Aorta (tissue), 5 donors: Measurements from ENCODE around the gene PEAK1. TPM values are rescaled to one million over a fixed set of nuclear protein-coding genes. Genes with fewer than 3 reads are reported as not detected.

Experiments used
- ATAC-seq: fragments of 200-7000 bp; cut with Tn5 transposase; one replicate; pipeline ENCODE4 v1.9.1; 2022; ENCODE audit warnings: moderate library complexity; ENCODE audit not compliant: low FRiP score
- DNase-seq, 2 donors: peaks; one replicate each; pipeline ENCODE4 v3.0.0-alpha.2; 2020
- H3K27ac ChIP-seq, 2 donors: one replicate each; pipeline ENCODE4 v1.5.1; 2013; ENCODE audit warnings: low read length in 2 of 2, mild to moderate bottlenecking in 2 of 2, moderate library complexity in 2 of 2, control low read depth in 1 of 2, inconsistent platforms in 1 of 2, low read depth in 1 of 2
- H3K27me3 ChIP-seq, 2 donors: one replicate each; pipeline ENCODE4 v1.6.1; 2013; ENCODE audit warnings: control low read depth in 1 of 2, low read length in 1 of 2, mild to moderate bottlenecking in 1 of 2, moderate library complexity in 1 of 2; ENCODE audit not compliant: insufficient read depth in 2 of 2, control insufficient read depth in 1 of 2
- H3K36me3 ChIP-seq, 2 donors: one replicate each; pipeline ENCODE4 v1.6.1; 2013; ENCODE audit warnings: control low read depth in 1 of 2, low read length in 1 of 2, mild to moderate bottlenecking in 1 of 2; ENCODE audit not compliant: insufficient read depth in 2 of 2, control insufficient read depth in 1 of 2
- H3K4me1 ChIP-seq, 2 donors: one replicate each; pipeline ENCODE4 v1.6.1; 2013; ENCODE audit warnings: low read length in 2 of 2, control low read depth in 1 of 2, mild to moderate bottlenecking in 1 of 2, moderate library complexity in 1 of 2; ENCODE audit not compliant: insufficient read depth in 2 of 2, control insufficient read depth in 1 of 2
- H3K4me3 ChIP-seq, 2 donors: one replicate each; pipeline ENCODE4 v1.5.1; 2013; ENCODE audit warnings: low read length in 2 of 2, control low read depth in 1 of 2, mild to moderate bottlenecking in 1 of 2
- H3K9me3 ChIP-seq: one replicate; pipeline ENCODE4 v1.6.1; 2013; ENCODE audit warnings: mild to moderate bottlenecking, low read length; ENCODE audit not compliant: control insufficient read depth
- WGBS, 2 donors: extraction: QIAGEN DNeasy Blood & Tissue Kit; methylation state at CpG; one replicate each; pipeline ENCODE4 v1.1.7; 2013; 5-methylcytosine and 5-hydroxymethylcytosine counted together
- intact Hi-C, 2 donors: fragments of 100-400 bp; cut with DNase I; formaldehyde crosslinking; loops; one replicate each; pipeline versions ENCODE4 v1.14.2 to v1.15.0; 2022
- polyA plus RNA-seq, 2 donors: library from polyadenylated mRNA; stranded (reverse); fragments of 200-250 nt; gene quantifications; one replicate each; pipeline ENCODE4 v1.2.3, GENCODE V29; 2013
- total RNA-seq, 2 donors: library from RNA; stranded (reverse); fragmentation: NEBNext Ultra II Directional; extraction: Animal tissue kit (Norgen Biotek cat#: 25700); gene quantifications; one replicate each; pipeline ENCODE4 v1.2.1, GENCODE V29; 2021
- donor health status: healthy with polysubstance abuse.
- donor health status: Bipolar disorder and iron deficiency.
- donor health status: DM: no; HTN: no; CAD: no.
- donor health status: DM: no; HTN: no; CAD: no.
- donor health status: DM: yes; HTN: yes; CAD: no.

The PEAK1 gene
- total and polyA plus RNA-seq, 4 donors: 8.0 to 105 (median 53.4) TPM

DNA sequence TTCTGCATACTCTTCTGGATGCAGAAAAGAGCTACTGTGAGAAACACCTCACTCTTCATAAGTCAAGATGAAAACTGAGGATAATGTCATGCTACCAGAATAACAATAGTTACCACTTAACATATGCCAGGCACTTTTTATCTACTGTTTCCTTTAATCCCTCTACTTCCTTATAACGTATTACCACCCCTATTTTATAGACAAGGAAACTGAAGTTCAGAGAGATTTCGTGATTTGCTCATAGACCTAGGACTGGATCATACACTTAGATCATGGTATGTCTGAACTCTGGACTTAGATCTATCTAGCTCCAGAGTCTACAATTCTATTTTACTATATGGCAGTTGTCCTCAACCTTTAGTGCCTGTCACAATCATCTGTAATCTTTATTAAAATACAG, 193.3 kb downstream of the PEAK1 start:
- Histone ChIP-seq H3K9me3 (no peaks in the 10 kb centered on the region), H3K4me3 (no peak overlapping the region), H3K27ac (no peak overlapping the region), H3K4me1 (peaks cover 0 to 1% of the 10 kb centered on the region in 2 donors), H3K27me3 (no peaks in the 10 kb centered on the region), H3K36me3 (no peaks in the 10 kb centered on the region)
- intact Hi-C loops: no loop called here
- no peak for ATAC-seq
- DNase-seq: no peak
- WGBS, 2 donors: 84 to 91% methylated on average over 2 of the region's 2 CpGs

- Histone ChIP-seq H3K36me3 (no peaks in the 10 kb centered on the region), H3K27ac (no peak overlapping the region), H3K4me1 (peaks cover 0 to 1% of the 10 kb centered on the region in 2 donors), H3K9me3 (no peaks in the 10 kb centered on the region), H3K4me3 (no peak overlapping the region), H3K27me3 (no peaks in the 10 kb centered on the region)
- intact Hi-C loops: no loop called here
- DNase-seq: no peak
- ATAC-seq: no peak
- 90 to 93% methylated on average over 4 of the region's 4 CpGs for WGBS, 2 donors
Observed at GRCh38 chr15:77225646-77226045, 194.3 kb downstream of the PEAK1 start.

GRCh38 chr15:77225088-77225487, 194.8 kb downstream of the PEAK1 start:
- Histone ChIP-seq H3K4me3 (no peak overlapping the region), H3K27me3 (no peaks in the 10 kb centered on the region), H3K9me3 (no peaks in the 10 kb centered on the region), H3K4me1 (peaks cover 0 to 1% of the 10 kb centered on the region in 2 donors), H3K36me3 (no peaks in the 10 kb centered on the region), H3K27ac (no peak overlapping the region)
- intact Hi-C loops: no loop called here
- WGBS, 2 donors: 92 to 93% methylated on average over 2 of the region's 2 CpGs
- no peak for DNase-seq
- no peak for ATAC-seq

DNA sequence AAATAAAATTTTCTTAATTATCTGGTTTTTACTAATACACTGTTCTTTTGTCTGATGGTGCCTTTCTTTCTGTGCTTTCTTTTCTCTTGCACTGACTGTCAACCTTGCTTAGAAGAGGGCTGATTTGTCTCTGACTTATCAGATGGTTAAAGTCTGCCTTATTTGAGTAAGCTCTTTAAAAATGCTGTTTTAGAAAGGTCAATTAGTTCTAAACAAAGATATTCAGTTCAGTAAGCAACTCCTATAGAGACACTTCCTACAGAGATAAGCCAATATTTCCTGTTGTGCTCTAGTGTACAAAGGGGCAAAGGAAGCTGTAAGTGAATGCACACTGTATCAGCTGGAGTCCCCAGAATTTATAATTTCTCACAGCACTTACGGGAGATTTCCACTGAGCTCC, 195.6 kb downstream of the PEAK1 start:
- intact Hi-C loops: no loop called here
- ATAC-seq (no peak), DNase-seq (no peak)
- no peak overlapping the region for H3K27ac ChIP-seq
- WGBS, 2 donors: 96% methylated on average over 1 of the region's 1 CpG
- H3K4me1 ChIP-seq: peaks cover 0 to 1% of the 10 kb centered on the region in 2 donors
- no peaks in the 10 kb centered on the region for H3K9me3 ChIP-seq
- no peak overlapping the region for H3K4me3 ChIP-seq
- no peaks in the 10 kb centered on the region for H3K36me3 ChIP-seq
- H3K27me3 ChIP-seq: no peaks in the 10 kb centered on the region

GRCh38 chr15:77221708-77222107, 198.2 kb downstream of the PEAK1 start:
- 8 to 14% methylated on average over 3 of the region's 3 CpGs for WGBS, 2 donors
- no peaks in the 10 kb centered on the region for H3K27me3 ChIP-seq
- peaks cover 0 to 1% of the 10 kb centered on the region in 2 donors for H3K4me1 ChIP-seq
- intact Hi-C loops: no loop called here
- ATAC-seq (no peak), DNase-seq (no peak)
- H3K36me3 ChIP-seq: no peaks in the 10 kb centered on the region
- no peaks in the 10 kb centered on the region for H3K9me3 ChIP-seq
- no peak overlapping the region for H3K4me3 ChIP-seq
- no peak overlapping the region for H3K27ac ChIP-seq

DNA sequence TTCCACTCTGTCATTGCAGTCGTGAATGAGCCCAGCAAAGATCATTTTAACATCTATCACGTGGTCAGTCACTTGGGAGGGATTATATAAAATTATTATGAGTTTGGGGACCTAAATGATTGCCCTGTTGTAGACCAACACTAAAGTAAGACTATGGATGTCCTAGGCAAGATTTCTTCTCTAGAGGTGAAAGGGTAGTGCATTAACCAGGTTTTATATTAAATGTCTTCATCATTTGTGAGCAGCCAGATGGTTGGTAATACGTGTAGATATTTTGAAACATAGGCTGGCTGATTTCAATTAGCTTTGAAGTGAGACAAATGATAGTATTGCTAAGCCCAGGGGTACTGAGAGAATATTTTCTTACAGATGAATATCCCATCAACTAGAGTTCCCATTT, 198.7 kb downstream of the PEAK1 start:
- 84 to 85% methylated on average over 3 of the region's 3 CpGs for WGBS, 2 donors
- Histone ChIP-seq H3K4me3 (no peak overlapping the region), H3K4me1 (peaks cover 0 to 1% of the 10 kb centered on the region in 2 donors), H3K9me3 (no peaks in the 10 kb centered on the region), H3K27ac (no peak overlapping the region), H3K27me3 (no peaks in the 10 kb centered on the region), H3K36me3 (no peaks in the 10 kb centered on the region)
- no peak for ATAC-seq
- intact Hi-C loops: no loop called here
- no peak for DNase-seq

- no peaks in the 10 kb centered on the region for H3K36me3 ChIP-seq
- WGBS, 2 donors: 87 to 95% methylated on average over 1 of the region's 1 CpG
- peaks cover 0 to 1% of the 10 kb centered on the region in 2 donors for H3K4me1 ChIP-seq
- no peak for DNase-seq
- H3K4me3 ChIP-seq: no peak overlapping the region
- intact Hi-C loops: no loop called here
- ATAC-seq: no peak
- H3K9me3 ChIP-seq: no peaks in the 10 kb centered on the region
- H3K27ac ChIP-seq: no peak overlapping the region
- no peaks in the 10 kb centered on the region for H3K27me3 ChIP-seq
Observed at GRCh38 chr15:77219841-77220240, 200.1 kb downstream of the PEAK1 start.

GRCh38 chr15:77209221-77209620, 210.7 kb downstream of the PEAK1 start:
- ATAC-seq (no peak), DNase-seq (no peak)
- 94 to 95% methylated on average over 2 of the region's 2 CpGs for WGBS, 2 donors
- H3K27ac ChIP-seq: no peak overlapping the region
- no peaks in the 10 kb centered on the region for H3K27me3 ChIP-seq
- H3K4me1 ChIP-seq: no peaks in the 10 kb centered on the region
- no peaks in the 10 kb centered on the region for H3K36me3 ChIP-seq
- intact Hi-C loops: no loop called here
- H3K4me3 ChIP-seq: no peak overlapping the region
- no peaks in the 10 kb centered on the region for H3K9me3 ChIP-seq

GRCh38 chr15:77208241-77208640, 211.7 kb downstream of the PEAK1 start:
- Histone ChIP-seq H3K4me3 (no peak overlapping the region), H3K36me3 (no peaks in the 10 kb centered on the region), H3K27me3 (no peaks in the 10 kb centered on the region), H3K27ac (no peak overlapping the region), H3K4me1 (no peaks in the 10 kb centered on the region), H3K9me3 (no peaks in the 10 kb centered on the region)
- DNase-seq (no peak), ATAC-seq (no peak)
- 93 to 97% methylated on average over 3 of the region's 3 CpGs for WGBS, 2 donors
- intact Hi-C loops: no loop called here
